ENCODE measurements around the gene KLHDC8A.

DNA sequence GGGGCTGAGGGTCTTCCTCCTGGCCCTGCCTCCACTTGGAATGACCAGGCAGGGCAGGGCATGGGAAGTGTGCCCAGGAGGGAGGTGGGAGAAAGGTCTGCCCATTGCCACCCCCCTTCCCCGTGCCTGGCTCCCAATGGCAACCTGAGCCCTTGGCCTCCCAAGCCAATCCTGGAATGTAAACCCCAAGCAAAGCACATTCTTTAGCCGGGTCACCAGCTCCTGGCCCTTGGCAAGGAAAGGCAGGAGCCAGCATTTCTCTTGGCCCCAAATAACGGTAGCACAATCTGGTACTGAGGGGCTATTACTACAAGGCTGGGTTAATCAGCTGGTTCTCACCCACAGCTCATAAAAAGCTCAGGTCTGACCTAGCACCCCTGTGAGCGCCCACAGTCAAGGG, 28.2 kb downstream of the KLHDC8A start:
- TF ChIP-seq, protein P1, sequence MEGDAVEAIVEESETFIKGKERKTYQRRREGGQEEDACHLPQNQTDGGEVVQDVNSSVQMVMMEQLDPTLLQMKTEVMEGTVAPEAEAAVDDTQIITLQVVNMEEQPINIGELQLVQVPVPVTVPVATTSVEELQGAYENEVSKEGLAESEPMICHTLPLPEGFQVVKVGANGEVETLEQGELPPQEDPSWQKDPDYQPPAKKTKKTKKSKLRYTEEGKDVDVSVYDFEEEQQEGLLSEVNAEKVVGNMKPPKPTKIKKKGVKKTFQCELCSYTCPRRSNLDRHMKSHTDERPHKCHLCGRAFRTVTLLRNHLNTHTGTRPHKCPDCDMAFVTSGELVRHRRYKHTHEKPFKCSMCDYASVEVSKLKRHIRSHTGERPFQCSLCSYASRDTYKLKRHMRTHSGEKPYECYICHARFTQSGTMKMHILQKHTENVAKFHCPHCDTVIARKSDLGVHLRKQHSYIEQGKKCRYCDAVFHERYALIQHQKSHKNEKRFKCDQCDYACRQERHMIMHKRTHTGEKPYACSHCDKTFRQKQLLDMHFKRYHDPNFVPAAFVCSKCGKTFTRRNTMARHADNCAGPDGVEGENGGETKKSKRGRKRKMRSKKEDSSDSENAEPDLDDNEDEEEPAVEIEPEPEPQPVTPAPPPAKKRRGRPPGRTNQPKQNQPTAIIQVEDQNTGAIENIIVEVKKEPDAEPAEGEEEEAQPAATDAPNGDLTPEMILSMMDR (optimal IDR thresholded peaks at IDR 0.05 in 1 of 3, IDR thresholded peaks at IDR 0.05 in 1 of 3, conservative IDR thresholded peaks at IDR 0.05 in 1 of 3; ENCODE audit: extremely low read depth in 1 of 3, insufficient read depth in 2 of 3, low read length in 3 of 3) = no peak
- no peak for TF ChIP-seq EZH2 (IDR thresholded peaks at IDR 0.05; ENCODE audit: low read length)

All from keratinocyte (primary cell).